B cell (primary cell): ENCODE data around the gene LMO7. TPM values are rescaled to one million over a fixed set of nuclear protein-coding genes. Genes with fewer than 3 reads are reported as not detected.

ENCODE experiments used
- ATAC-seq: fragments of 200-7000 bp; cut with Tn5 transposase; one replicate; pipeline ENCODE4 v1.10.0; 2021; ENCODE audit warnings: low read depth, mild to moderate bottlenecking, moderate number of reproducible peaks, moderate library complexity
- CTCF ChIA-PET: fragments of 350-600 bp; sonication (Branson Sonifier 250); formaldehyde crosslinking; loops from one replicate; lab custom pipeline; 2021; ENCODE audit warnings: antibody characterized with exemption, inconsistent platforms; lab: Charles Lee
- POLR2A ChIA-PET: fragments of 350-600 bp; sonication (Branson Sonifier 250); formaldehyde crosslinking; loops from one replicate; lab custom pipeline; 2021; ENCODE audit warnings: antibody characterized with exemption; lab: Charles Lee
- DNase-seq: peaks from one replicate; pipeline ENCODE4 v3.0.0; 2013
- H2AFZ ChIP-seq: 2 replicates; pipeline ENCODE4 v1.6.1; 2012; ENCODE audit warnings: mild to moderate bottlenecking, low read depth, low read length; ENCODE audit not compliant: insufficient read depth, poor library complexity, severe bottlenecking
- H3K27ac ChIP-seq, 2 donors: 1 replicate in 1 of 2; 2 replicates in 1 of 2; pipeline ENCODE4 v1.5.1; 2012 to 2013; ENCODE audit warnings: low read length in 2 of 2, mild to moderate bottlenecking in 2 of 2, moderate library complexity in 1 of 2
- H3K27me3 ChIP-seq, 4 experiments: fragments of 200-600 bp in 1 of 4; sonication (generic) in 1 of 4; replicated peaks in 1 of 4; 1 replicate in 2 of 4; 2 replicates in 2 of 4; pipeline versions ENCODE4 v1.6.1 to v1.7.0; 2013 to 2016; ENCODE audit warnings: low read length in 3 of 4, mild to moderate bottlenecking in 2 of 4, mixed read lengths in 1 of 4, moderate library complexity in 1 of 4; ENCODE audit not compliant: insufficient read depth in 4 of 4, control insufficient read depth in 3 of 4; ENCODE audit errors: control extremely low read depth in 1 of 4
- H3K36me3 ChIP-seq, 2 experiments: replicated peaks in 1 of 2; 1 replicate in 1 of 2; 2 replicates in 1 of 2; pipeline versions ENCODE4 v1.6.1 to v1.7.1; 2013; ENCODE audit warnings: low read length in 1 of 2; ENCODE audit not compliant: insufficient read depth in 2 of 2, control insufficient read depth in 1 of 2; ENCODE audit errors: control extremely low read depth in 1 of 2, extremely low read depth in 1 of 2
- H3K4me1 ChIP-seq, 2 donors: fragments of 200-600 bp in 1 of 2; sonication (generic) in 1 of 2; 1 replicate in 1 of 2; 2 replicates in 1 of 2; pipeline versions ENCODE4 v1.5.1 to v1.6.1; 2013 to 2017; ENCODE audit warnings: low read length in 2 of 2; ENCODE audit not compliant: control insufficient read depth in 2 of 2, insufficient read depth in 2 of 2
- H3K4me2 ChIP-seq: replicated peaks from 2 replicates; pipeline ENCODE3; 2012; ENCODE audit warnings: mild to moderate bottlenecking, low read depth, low read length; ENCODE audit not compliant: poor library complexity, severe bottlenecking
- H3K4me3 ChIP-seq, 5 experiments: fragments of 200-600 bp in 1 of 5; sonication (generic) in 1 of 5; 1 replicate in 3 of 5; 2 replicates in 2 of 5; pipeline versions ENCODE4 v1.5.1 to v1.7.0; 2011 to 2016; ENCODE audit warnings: low read length in 4 of 5, mild to moderate bottlenecking in 4 of 5, low read depth in 2 of 5, control low read depth in 1 of 5, moderate library complexity in 1 of 5; ENCODE audit not compliant: insufficient read depth in 1 of 5; ENCODE audit errors: control extremely low read depth in 1 of 5, extremely low read depth in 1 of 5
- H3K79me2 ChIP-seq: fragments of 200-600 bp; sonication (generic); one replicate; pipeline ENCODE4 v1.6.0; 2016; ENCODE audit warnings: low read length; ENCODE audit not compliant: control insufficient read depth, insufficient read depth
- H3K9ac ChIP-seq: fragments of 200-600 bp; sonication (generic); 2 replicates; pipeline ENCODE4 v1.6.1; 2017; ENCODE audit warnings: mild to moderate bottlenecking, low read length, moderate library complexity
- H3K9me3 ChIP-seq, 3 donors: one replicate each; pipeline versions ENCODE4 v1.6.1 to v1.7.1; 2013; ENCODE audit warnings: low read length in 2 of 3; ENCODE audit not compliant: control insufficient read depth in 2 of 3, insufficient read depth in 1 of 3; ENCODE audit errors: control extremely low read depth in 1 of 3
- H4K20me1 ChIP-seq: 2 replicates; pipeline ENCODE4 v1.6.0; 2012; ENCODE audit warnings: mild to moderate bottlenecking, low read length; ENCODE audit not compliant: insufficient read depth, control insufficient read depth, poor library complexity, severe bottlenecking
- H3K27ac Mint-ChIP-seq: one replicate; pipeline ENCODE4 v1.8.0; 2021; ENCODE audit warnings: mixed read lengths
- H3K27me3 Mint-ChIP-seq: one replicate; pipeline ENCODE4 v1.8.0; 2021; ENCODE audit warnings: mixed read lengths
- H3K4me1 Mint-ChIP-seq: one replicate; pipeline ENCODE4 v1.8.0; 2021; ENCODE audit warnings: mixed read lengths
- H3K4me3 Mint-ChIP-seq: one replicate; pipeline ENCODE4 v1.8.0; 2021; ENCODE audit warnings: mixed read lengths
- H3K9me3 Mint-ChIP-seq: one replicate; pipeline ENCODE4 v1.8.0; 2022; ENCODE audit warnings: mixed read lengths; ENCODE audit not compliant: insufficient read depth
- CTCF ChIP-seq: fragments of 200-600 bp; IDR thresholded peaks from one replicate; pipeline ENCODE4 v1.8.0; 2022; ENCODE audit warnings: antibody characterized with exemption, mild to moderate bottlenecking
- EZH2 ChIP-seq: IDR thresholded peaks from 2 replicates; pipeline ENCODE4 v1.6.1; 2012; ENCODE audit warnings: borderline replicate concordance, low read depth, mild to moderate bottlenecking, moderate library complexity, low read length; ENCODE audit not compliant: insufficient read depth, poor library complexity, severe bottlenecking
- WGBS: methylation state at CpG from one replicate; pipeline ENCODE4 v1.1.5; 2013; ENCODE audit warnings: missing lambda C conversion rate; ENCODE audit not compliant: insufficient coverage; 5-methylcytosine and 5-hydroxymethylcytosine counted together
- intact Hi-C: fragments of 100-400 bp; cut with micrococcal nuclease; formaldehyde crosslinking; loops from one replicate; pipeline ENCODE4 v1.10.0; 2022
- polyA plus RNA-seq: library from polyadenylated mRNA; depleted of rRNA; stranded (reverse); fragments of >200 nt; gene quantifications from 2 replicates; pipeline ENCODE4 v1.2.3, GENCODE V29; 2012
- total RNA-seq, 2 donors: library from RNA; stranded (reverse); fragments of 120-200 nt in 1 of 2; gene quantifications; 1 replicate in 1 of 2; 2 replicates in 1 of 2; pipeline versions ENCODE4 v1.2.3 to v1.2.4, GENCODE V29; 2013 to 2022

LMO7 gene
- total and polyA plus RNA-seq, 2 donors (not counting 1 experiment from before 2014, with no cell fraction given) = 7.8 to 17.4 TPM

- CTCF ChIA-PET = no interaction called here
- TF ChIP-seq EZH2 (no peak), CTCF (no peak)
- ATAC-seq (no peak), DNase-seq (no peak)
- H3K9ac ChIP-seq = no peak overlapping the region
- no peaks in the 10 kb centered on the region for H4K20me1 ChIP-seq
- H3K27ac ChIP-seq = no peak overlapping the region
- H3K27ac Mint-ChIP-seq = no peak overlapping the region
- H3K4me3 Mint-ChIP-seq = no peak overlapping the region
- intact Hi-C loops = no loop called here
- H3K9me3 Mint-ChIP-seq = no peaks in the 10 kb centered on the region
- H2AFZ ChIP-seq = no peak overlapping the region
- no peaks in the 10 kb centered on the region for H3K9me3 ChIP-seq
- 88% methylated on average over 1 of the region's 2 CpGs for WGBS
- H3K79me2 ChIP-seq = peaks cover 7% of the 10 kb centered on the region
- peaks cover 22% of the 10 kb centered on the region for H3K4me1 Mint-ChIP-seq
- H3K4me2 ChIP-seq = no peak overlapping the region
- no peaks in the 10 kb centered on the region for H3K27me3 Mint-ChIP-seq
- H3K4me1 ChIP-seq = peaks cover 13 to 16% of the 10 kb centered on the region in 2 donors
- no peak overlapping the region for H3K4me3 ChIP-seq
- no peaks in the 10 kb centered on the region for H3K27me3 ChIP-seq
- no peaks in the 10 kb centered on the region for H3K36me3 ChIP-seq
- POLR2A ChIA-PET = no interaction called here
Measured at GRCh38 chr13:75651013-75651412, 14.9 kb downstream of the LMO7 start.

GRCh38 chr13:75652726-75653125 is 16.6 kb downstream of the LMO7 start:
- H3K36me3 ChIP-seq = no peaks in the 10 kb centered on the region
- H4K20me1 ChIP-seq = no peaks in the 10 kb centered on the region
- no peak overlapping the region for H3K27ac ChIP-seq
- H3K4me2 ChIP-seq = no peak overlapping the region
- WGBS = no CpG with 5 or more reads among the region's 2 CpGs
- H3K4me3 ChIP-seq = no peak overlapping the region
- no peaks in the 10 kb centered on the region for H3K27me3 ChIP-seq
- no peak for ATAC-seq
- peaks cover 3 to 4% of the 10 kb centered on the region in 2 donors for H3K4me1 ChIP-seq
- Mint-ChIP-seq H3K9me3 (no peaks in the 10 kb centered on the region), H3K4me1 (peaks cover 7% of the 10 kb centered on the region), H3K4me3 (no peak overlapping the region), H3K27ac (no peak overlapping the region), H3K27me3 (no peaks in the 10 kb centered on the region)
- no peak overlapping the region for H2AFZ ChIP-seq
- peaks cover 7% of the 10 kb centered on the region for H3K79me2 ChIP-seq
- TF ChIP-seq CTCF = no peak
- TF ChIP-seq EZH2 = no peak
- no peak overlapping the region for H3K9ac ChIP-seq
- no peak for DNase-seq
- intact Hi-C loops = no loop called here
- ChIA-PET CTCF (no interaction called here), POLR2A (no interaction called here)
- no peaks in the 10 kb centered on the region for H3K9me3 ChIP-seq
